Endothelial cell (in vitro differentiated cells): ENCODE data around the gene SH3GL3. TPM values are rescaled to one million over a fixed set of nuclear protein-coding genes. Genes with fewer than 3 reads are reported as not detected.

Experiments used
- DNase-seq: peaks from one replicate; pipeline ENCODE4 v3.0.0; 2021; ENCODE audit warnings: low spot score
- H3K27ac Mint-ChIP-seq: one replicate; pipeline ENCODE4 v1.8.0; 2021; ENCODE audit warnings: mixed read lengths, inconsistent platforms; ENCODE audit not compliant: unreplicated experiment
- H3K27me3 Mint-ChIP-seq: one replicate; pipeline ENCODE4 v1.8.0; 2021; ENCODE audit warnings: mild to moderate bottlenecking, moderate library complexity, mixed read lengths, inconsistent platforms; ENCODE audit not compliant: unreplicated experiment
- H3K36me3 Mint-ChIP-seq: one replicate; pipeline ENCODE4 v1.8.0; 2021; ENCODE audit warnings: mild to moderate bottlenecking, low read depth, mixed read lengths, inconsistent platforms; ENCODE audit not compliant: unreplicated experiment
- H3K4me1 Mint-ChIP-seq: one replicate; pipeline ENCODE4 v1.8.0; 2021; ENCODE audit warnings: mild to moderate bottlenecking, mixed read lengths, inconsistent platforms; ENCODE audit not compliant: unreplicated experiment
- H3K4me3 Mint-ChIP-seq: one replicate; pipeline ENCODE4 v1.8.0; 2021; ENCODE audit warnings: mild to moderate bottlenecking, mixed read lengths, inconsistent platforms; ENCODE audit not compliant: unreplicated experiment
- H3K9me3 Mint-ChIP-seq: one replicate; pipeline ENCODE4 v1.8.0; 2021; ENCODE audit warnings: mixed read lengths, inconsistent platforms; ENCODE audit not compliant: unreplicated experiment
- CTCF ChIP-seq: fragments of 200-600 bp; sonication (generic); IDR thresholded peaks from one replicate; pipeline ENCODE4 v1.5.0; 2021; ENCODE audit warnings: antibody characterized with exemption; ENCODE audit not compliant: unreplicated experiment
- total RNA-seq: library from RNA; stranded (reverse); fragmentation: NEBNext Ultra II Directional; extraction: Animal tissue kit (Norgen Biotek cat#: 25700); gene quantifications from one replicate; pipeline ENCODE4 v1.2.1, GENCODE V29; 2021; ENCODE audit not compliant: unreplicated experiment

Gene SH3GL3
- total RNA-seq, 1 donor from 2014 or later: 9.4 TPM

GRCh38 chr15:83616840-83617239 lies 169.7 kb downstream of the SH3GL3 start:
- no peak overlapping the region for H3K4me3 Mint-ChIP-seq
- no peak for DNase-seq
- H3K27me3 Mint-ChIP-seq: no peaks in the 10 kb centered on the region
- H3K4me1 Mint-ChIP-seq: no peaks in the 10 kb centered on the region
- H3K36me3 Mint-ChIP-seq: peaks cover 3% of the 10 kb centered on the region
- H3K9me3 Mint-ChIP-seq: no peaks in the 10 kb centered on the region
- no peak overlapping the region for H3K27ac Mint-ChIP-seq
- no peak for TF ChIP-seq CTCF

GRCh38 chr15:83626171-83626802 lies 179.1 kb downstream of the SH3GL3 start:
- no peak overlapping the region for H3K27ac Mint-ChIP-seq
- H3K36me3 Mint-ChIP-seq: no peaks in the 10 kb centered on the region
- no peak overlapping the region for H3K4me3 Mint-ChIP-seq
- DNase-seq: no peak
- no peaks in the 10 kb centered on the region for H3K9me3 Mint-ChIP-seq
- no peaks in the 10 kb centered on the region for H3K4me1 Mint-ChIP-seq
- H3K27me3 Mint-ChIP-seq: no peaks in the 10 kb centered on the region
- no peak for TF ChIP-seq CTCF

GRCh38 chr15:83631534-83631933 lies 184.4 kb downstream of the SH3GL3 start:
- Mint-ChIP-seq H3K9me3 (no peaks in the 10 kb centered on the region), H3K36me3 (peaks cover 5% of the 10 kb centered on the region), H3K4me1 (peaks cover 2% of the 10 kb centered on the region), H3K27ac (no peak overlapping the region), H3K4me3 (no peak overlapping the region), H3K27me3 (no peaks in the 10 kb centered on the region)
- no peak for DNase-seq
- TF ChIP-seq CTCF: no peak

GRCh38 chr15:83643201-83643600 lies 196.1 kb downstream of the SH3GL3 start:
- no peak overlapping the region for H3K27ac Mint-ChIP-seq
- H3K9me3 Mint-ChIP-seq: no peaks in the 10 kb centered on the region
- peaks cover 4% of the 10 kb centered on the region for H3K36me3 Mint-ChIP-seq
- TF ChIP-seq CTCF: no peak
- no peaks in the 10 kb centered on the region for H3K27me3 Mint-ChIP-seq
- H3K4me1 Mint-ChIP-seq: no peaks in the 10 kb centered on the region
- no peak overlapping the region for H3K4me3 Mint-ChIP-seq
- no peak for DNase-seq

- TF ChIP-seq CTCF: no peak
- Mint-ChIP-seq H3K4me3 (no peak overlapping the region), H3K4me1 (no peaks in the 10 kb centered on the region)
Measured at GRCh38 chr15:83644439-83644838, 197.3 kb downstream of the SH3GL3 start.

More at GRCh38 chr15:83644439-83644838, 197.3 kb downstream of the SH3GL3 start:
- Mint-ChIP-seq H3K27me3 (no peaks in the 10 kb centered on the region), H3K36me3 (no peaks in the 10 kb centered on the region), H3K9me3 (no peaks in the 10 kb centered on the region), H3K27ac (no peak overlapping the region)
- no peak for DNase-seq
